ENCODE results near the gene FLT1.

FLT1 gene

DNA sequence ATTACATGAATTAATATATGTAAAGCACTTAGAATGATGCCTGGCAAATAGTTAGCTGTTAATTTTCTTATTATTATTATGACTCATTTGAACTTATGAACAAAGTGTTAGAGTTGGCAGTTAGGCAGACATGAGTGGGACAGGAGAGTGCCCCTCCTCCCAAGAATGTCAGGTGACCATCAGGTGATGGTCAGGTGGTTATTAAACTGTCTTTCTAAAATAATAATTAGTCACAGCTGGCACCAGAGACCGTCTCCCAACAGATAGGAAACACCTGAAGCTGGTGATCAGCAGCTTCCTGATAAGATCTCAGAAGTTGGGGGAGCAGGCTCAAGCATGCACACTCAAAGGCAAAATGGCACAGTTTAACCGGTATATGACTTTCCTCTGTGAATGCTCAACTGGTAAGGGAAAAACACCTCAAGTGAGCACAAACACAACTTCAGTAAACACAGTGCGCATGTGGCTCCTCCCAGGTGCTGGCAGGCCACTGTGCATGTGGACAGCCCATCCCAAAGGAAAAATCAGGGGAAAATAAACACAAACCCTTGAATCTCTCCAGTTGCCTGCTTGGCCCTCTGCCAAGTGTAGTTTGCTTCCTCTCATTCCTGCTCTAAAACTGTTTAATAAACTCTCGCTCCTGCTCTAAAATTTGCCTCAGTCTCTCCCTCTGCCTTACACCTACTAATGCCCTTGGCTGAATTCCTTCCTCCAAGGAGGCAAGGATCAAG is 54.0 kb downstream of the FLT1 start:
- TF ChIP-seq FOXM1 (IDR thresholded peaks at IDR 0.05; ENCODE audit: borderline replicate concordance) (no peak), ELF4 (IDR thresholded peaks at IDR 0.05) (no peak), TARDBP (IDR thresholded peaks at IDR 0.05) (no peak), SUZ12 (IDR thresholded peaks at IDR 0.05) (no peak), HDGF (IDR thresholded peaks at IDR 0.05; ENCODE audit: borderline replicate concordance) (no peak), FOXA1 (IDR thresholded peaks at IDR 0.05) (no peak), BHLHE40 (IDR thresholded peaks at IDR 0.05; ENCODE audit: borderline replicate concordance) (no peak), NFRKB (IDR thresholded peaks at IDR 0.05) (no peak), FOXK2 (IDR thresholded peaks at IDR 0.05) (no peak), LEF1 (IDR thresholded peaks at IDR 0.05; ENCODE audit: borderline replicate concordance) (no peak), PKNOX1 (IDR thresholded peaks at IDR 0.05) (no peak), ARNT (IDR thresholded peaks at IDR 0.05) (no peak), SP1 (IDR thresholded peaks at IDR 0.05) (no peak), L3MBTL2 (conservative IDR thresholded peaks at IDR 0.05) (no peak), CTBP1 (IDR thresholded peaks at IDR 0.05; ENCODE audit: borderline replicate concordance) (no peak)
- DNase-seq (ENCODE audit: extremely low spot score), result no peak
- CTCF ChIA-PET, result no interaction called here
- POLR2A ChIA-PET, result no interaction called here

DNA sequence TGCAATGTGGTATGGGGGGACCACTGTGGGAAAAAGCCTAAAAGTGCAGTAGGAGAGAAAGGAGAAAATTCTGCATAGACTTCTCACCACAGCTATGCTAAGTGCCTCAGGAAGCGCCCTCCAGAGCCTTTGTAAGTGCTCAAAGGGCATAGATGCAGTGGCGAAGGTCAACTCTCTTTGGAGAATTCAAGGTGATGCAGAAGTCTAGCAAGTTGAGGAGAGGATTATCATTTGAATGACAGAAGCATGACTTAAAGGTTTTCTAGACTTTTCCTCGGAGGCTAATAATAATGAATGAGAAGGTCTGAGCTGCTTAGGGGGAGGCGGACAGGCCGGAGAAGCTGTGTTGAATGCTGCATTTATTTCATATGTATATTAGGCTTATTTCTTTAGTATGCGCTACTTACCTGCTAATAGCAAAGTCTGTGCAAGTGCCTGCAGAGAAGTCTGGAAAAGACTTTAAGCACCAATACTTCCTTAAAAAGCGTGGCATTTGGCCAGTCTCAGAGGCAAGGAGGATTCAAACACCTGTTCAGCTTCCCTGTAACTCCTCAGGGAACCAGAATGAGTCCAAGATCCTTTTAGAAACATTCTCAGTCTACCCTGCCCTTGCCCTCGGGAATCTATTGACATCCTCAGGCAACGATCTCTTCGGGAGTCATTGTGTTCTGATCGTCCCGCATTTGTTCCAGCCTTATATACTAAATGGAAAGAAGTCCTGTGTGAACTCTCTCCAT is 56.2 kb downstream of the FLT1 start:
- CTCF ChIA-PET, result no interaction called here
- no peak for DNase-seq (ENCODE audit: extremely low spot score)
- POLR2A ChIA-PET, result no interaction called here
- TF ChIP-seq CTBP1 (IDR thresholded peaks at IDR 0.05; ENCODE audit: borderline replicate concordance) (no peak), SP1 (IDR thresholded peaks at IDR 0.05) (no peak), FOXK2 (IDR thresholded peaks at IDR 0.05) (no peak), PKNOX1 (IDR thresholded peaks at IDR 0.05) (no peak), LEF1 (IDR thresholded peaks at IDR 0.05; ENCODE audit: borderline replicate concordance) (no peak), HDGF (IDR thresholded peaks at IDR 0.05; ENCODE audit: borderline replicate concordance) (no peak), ELF4 (IDR thresholded peaks at IDR 0.05) (no peak), FOXM1 (IDR thresholded peaks at IDR 0.05; ENCODE audit: borderline replicate concordance) (no peak), BHLHE40 (IDR thresholded peaks at IDR 0.05; ENCODE audit: borderline replicate concordance) (no peak), NFRKB (IDR thresholded peaks at IDR 0.05) (no peak), TARDBP (IDR thresholded peaks at IDR 0.05) (no peak), L3MBTL2 (conservative IDR thresholded peaks at IDR 0.05) (no peak), ZNF384 (IDR thresholded peaks at IDR 0.05) (no peak), SUZ12 (IDR thresholded peaks at IDR 0.05) (no peak), ARNT (IDR thresholded peaks at IDR 0.05) (no peak), FOXA1 (IDR thresholded peaks at IDR 0.05) (no peak)

DNA sequence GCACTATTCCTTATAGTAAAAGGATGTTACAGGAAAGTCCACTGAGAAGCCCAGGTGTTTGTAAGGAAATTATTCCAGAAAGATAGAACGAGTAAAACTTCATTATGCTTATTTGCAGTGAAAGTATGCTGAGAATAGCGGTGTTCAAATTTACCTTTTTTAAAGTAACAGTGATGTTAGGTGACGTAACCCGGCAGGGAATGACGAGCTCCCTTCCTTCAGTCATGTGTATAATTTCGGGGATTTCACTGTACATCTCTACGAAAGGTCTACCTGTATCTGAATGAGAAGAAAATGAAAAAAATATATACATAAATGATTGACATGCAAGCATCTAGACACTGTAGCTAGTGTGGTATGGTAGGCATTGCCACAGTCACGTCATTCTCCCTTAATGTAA is 56.9 kb downstream of the FLT1 start:
- no peak for DNase-seq (ENCODE audit: extremely low spot score)
- CTCF ChIA-PET, result no interaction called here
- TF ChIP-seq FOXM1 (IDR thresholded peaks at IDR 0.05; ENCODE audit: borderline replicate concordance) (no peak), NFRKB (IDR thresholded peaks at IDR 0.05) (no peak), CTBP1 (IDR thresholded peaks at IDR 0.05; ENCODE audit: borderline replicate concordance) (no peak), PKNOX1 (IDR thresholded peaks at IDR 0.05) (no peak), SUZ12 (IDR thresholded peaks at IDR 0.05) (no peak), SP1 (IDR thresholded peaks at IDR 0.05) (no peak), ZNF384 (IDR thresholded peaks at IDR 0.05) (no peak), ARNT (IDR thresholded peaks at IDR 0.05) (no peak)
- POLR2A ChIA-PET, result no interaction called here

DNA sequence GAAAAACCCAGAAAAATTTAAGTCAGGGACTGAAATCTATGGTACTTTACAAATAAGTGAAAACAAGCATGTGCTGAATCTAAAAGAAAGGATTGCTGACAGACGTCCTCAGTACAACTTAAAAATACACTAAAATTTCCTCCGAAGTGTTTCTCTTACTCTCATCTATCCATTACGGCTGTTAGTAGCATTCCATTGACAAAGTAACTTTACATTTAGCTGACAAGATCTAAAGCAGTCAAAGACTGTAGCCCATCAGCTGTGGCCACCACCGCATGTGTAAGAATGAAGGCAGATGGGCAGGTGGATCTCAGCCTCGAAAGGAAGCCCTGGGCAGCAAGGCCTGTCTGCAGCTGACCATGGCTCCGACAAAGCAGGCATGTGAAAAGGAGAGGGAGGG is 59.0 kb downstream of the FLT1 start:
- no peak for TF ChIP-seq LEF1 (IDR thresholded peaks at IDR 0.05; ENCODE audit: borderline replicate concordance)
- no peak for TF ChIP-seq HDGF (IDR thresholded peaks at IDR 0.05; ENCODE audit: borderline replicate concordance)
- no peak for TF ChIP-seq BHLHE40 (IDR thresholded peaks at IDR 0.05; ENCODE audit: borderline replicate concordance)
- TF ChIP-seq CTBP1 (IDR thresholded peaks at IDR 0.05; ENCODE audit: borderline replicate concordance), result no peak
- TF ChIP-seq PKNOX1 (IDR thresholded peaks at IDR 0.05), result no peak
- no peak for TF ChIP-seq ZNF384 (IDR thresholded peaks at IDR 0.05)
- TF ChIP-seq SUZ12 (IDR thresholded peaks at IDR 0.05), result no peak
- TF ChIP-seq SP1 (IDR thresholded peaks at IDR 0.05), result no peak
- no peak for TF ChIP-seq NFRKB (IDR thresholded peaks at IDR 0.05)
- POLR2A ChIA-PET, result no interaction called here
- CTCF ChIA-PET, result no interaction called here
- no peak for DNase-seq (ENCODE audit: extremely low spot score)

DNA sequence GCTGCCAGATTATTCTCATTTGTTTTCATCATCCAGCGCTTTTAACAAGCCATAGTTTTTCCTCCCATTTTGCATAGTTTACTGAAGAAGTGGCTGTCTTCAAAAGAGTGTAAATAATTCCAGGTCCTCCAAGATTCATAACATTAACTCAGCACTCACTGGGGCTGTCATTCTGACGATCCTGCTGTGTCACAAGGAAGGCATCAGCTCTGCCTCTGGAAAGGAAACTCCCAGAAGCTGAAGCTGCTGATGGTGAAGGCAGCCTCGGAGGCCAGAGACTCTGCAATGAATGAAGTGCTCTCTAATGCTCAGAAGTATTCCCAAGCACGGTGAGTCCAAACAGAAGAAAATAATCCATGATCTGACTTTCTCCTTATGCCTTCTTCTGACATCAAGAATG is 60.0 kb downstream of the FLT1 start:
- CTCF ChIA-PET, result no interaction called here
- TF ChIP-seq ARNT (IDR thresholded peaks at IDR 0.05) (no peak), LEF1 (IDR thresholded peaks at IDR 0.05; ENCODE audit: borderline replicate concordance) (no peak), CTBP1 (IDR thresholded peaks at IDR 0.05; ENCODE audit: borderline replicate concordance) (no peak), L3MBTL2 (conservative IDR thresholded peaks at IDR 0.05) (no peak), ELF4 (IDR thresholded peaks at IDR 0.05) (no peak), SP1 (IDR thresholded peaks at IDR 0.05) (no peak), NFRKB (IDR thresholded peaks at IDR 0.05) (no peak), PKNOX1 (IDR thresholded peaks at IDR 0.05) (no peak), SUZ12 (IDR thresholded peaks at IDR 0.05) (no peak), TARDBP (IDR thresholded peaks at IDR 0.05) (no peak), HDGF (IDR thresholded peaks at IDR 0.05; ENCODE audit: borderline replicate concordance) (no peak)
- DNase-seq (ENCODE audit: extremely low spot score), result no peak
- POLR2A ChIA-PET, result no interaction called here
